Hepatocyte (in vitro differentiated cells): ENCODE results near the gene IRF2. TPM values are rescaled to one million over a fixed set of nuclear protein-coding genes. Genes with fewer than 3 reads are reported as not detected.

Experiments used
- DNase-seq: peaks from one replicate; pipeline ENCODE4 v3.0.0-alpha.2; 2016; ENCODE audit warnings: low spot score
- H2AFZ ChIP-seq: fragments of 200-600 bp; sonication (generic); 2 replicates; pipeline ENCODE4 v1.6.0; 2016; ENCODE audit warnings: antibody characterized with exemption, mild to moderate bottlenecking
- H3K27ac ChIP-seq: fragments of 200-600 bp; sonication (generic); 2 replicates; pipeline ENCODE4 v1.5.1; 2016; ENCODE audit warnings: mild to moderate bottlenecking
- H3K27me3 ChIP-seq: fragments of 200-600 bp; sonication (generic); 2 replicates; pipeline ENCODE4 v1.6.1; 2016
- H3K36me3 ChIP-seq: fragments of 200-600 bp; sonication (generic); replicated peaks from 2 replicates; pipeline ENCODE4 v1.5.1; 2016; ENCODE audit warnings: low read depth; ENCODE audit not compliant: insufficient read depth
- H3K4me1 ChIP-seq: fragments of 200-600 bp; sonication (generic); 2 replicates; pipeline ENCODE4 v1.5.1; 2016; ENCODE audit warnings: mild to moderate bottlenecking, moderate library complexity; ENCODE audit not compliant: insufficient read depth
- H3K4me2 ChIP-seq: fragments of 200-600 bp; sonication (generic); 2 replicates; pipeline ENCODE4 v1.6.0; 2016
- H3K4me3 ChIP-seq: fragments of 200-600 bp; sonication (generic); 2 replicates; pipeline ENCODE4 v1.5.1; 2016; ENCODE audit warnings: mild to moderate bottlenecking
- H3K79me2 ChIP-seq: fragments of 200-600 bp; sonication (generic); 2 replicates; pipeline ENCODE4 v1.6.0; 2017; ENCODE audit warnings: mild to moderate bottlenecking
- H3K9me2 ChIP-seq: fragments of 200-600 bp; sonication (generic); replicated peaks from 2 replicates; pipeline ENCODE4 v1.6.0; 2017; ENCODE audit warnings: mild to moderate bottlenecking; ENCODE audit not compliant: insufficient read depth
- H3K9me3 ChIP-seq: fragments of 200-600 bp; sonication (generic); 2 replicates; pipeline ENCODE4 v1.5.1; 2016; ENCODE audit warnings: low read depth, mild to moderate bottlenecking
- H4K20me1 ChIP-seq: fragments of 200-600 bp; sonication (generic); 2 replicates; pipeline ENCODE4 v1.6.0; 2016; ENCODE audit warnings: mild to moderate bottlenecking; ENCODE audit not compliant: insufficient read depth, poor library complexity, severe bottlenecking
- CTCF ChIP-seq: fragments of 200-600 bp; sonication (generic); IDR thresholded peaks from 2 replicates; pipeline ENCODE4 v1.5.1; 2016; ENCODE audit warnings: antibody characterized with exemption, mild to moderate bottlenecking; ENCODE audit not compliant: poor library complexity
- EZH2 ChIP-seq: fragments of 200-600 bp; sonication (generic); IDR thresholded peaks from 2 replicates; pipeline ENCODE4 v1.6.1; 2016; ENCODE audit warnings: antibody characterized with exemption, mild to moderate bottlenecking, borderline replicate concordance
- EZH2phosphoT487 ChIP-seq: fragments of 200-600 bp; sonication (generic); IDR thresholded peaks from one replicate; pipeline ENCODE4 v1.6.1; 2018; ENCODE audit warnings: antibody characterized with exemption, mild to moderate bottlenecking, low read depth, moderate library complexity; ENCODE audit not compliant: unreplicated experiment, severe bottlenecking
- WGBS: methylation state at CpG from one replicate; pipeline ENCODE4 v1.1.6; 2016; ENCODE audit warnings: low lambda C conversion rate; ENCODE audit errors: missing lambda C conversion rate; 5-methylcytosine and 5-hydroxymethylcytosine counted together
- polyA plus RNA-seq: library from polyadenylated mRNA; unstranded; fragments of >200 nt; fragmentation: Nextera tagmentation; extraction: Ambion mirVana; gene quantifications from 2 replicates; pipeline ENCODE4 v1.2.1, GENCODE V29; 2016
- total RNA-seq: library from RNA; depleted of rRNA; stranded (reverse); fragments of >200 nt; gene quantifications from 2 replicates; pipeline ENCODE4 v1.2.3, GENCODE V29; 2014

Gene IRF2
- total and polyA plus RNA-seq, 2 experiments from 2014 or later: 17.7 to 41.1 TPM

- Histone ChIP-seq H3K27me3 (no peaks in the 10 kb centered on the region), H4K20me1 (no peaks in the 10 kb centered on the region), H3K9me3 (no peaks in the 10 kb centered on the region), H3K27ac (no peak overlapping the region), H3K4me2 (no peak overlapping the region), H3K4me1 (no peaks in the 10 kb centered on the region), H3K4me3 (no peak overlapping the region), H3K9me2 (no peaks in the 10 kb centered on the region), H3K79me2 (no peaks in the 10 kb centered on the region), H2AFZ (no peak overlapping the region), H3K36me3 (no peaks in the 10 kb centered on the region)
- 94% methylated on average over 2 of the region's 2 CpGs for WGBS
- no peak for DNase-seq
- TF ChIP-seq EZH2phosphoT487 (no peak), EZH2 (no peak), CTCF (no peak)
Observed at GRCh38 chr4:184513802-184514120, 39.4 kb upstream of the IRF2 start.

- Histone ChIP-seq H3K79me2 (no peaks in the 10 kb centered on the region), H3K4me3 (no peak overlapping the region), H3K36me3 (no peaks in the 10 kb centered on the region), H3K4me1 (no peaks in the 10 kb centered on the region), H4K20me1 (no peaks in the 10 kb centered on the region), H3K27me3 (no peaks in the 10 kb centered on the region), H3K9me2 (no peaks in the 10 kb centered on the region), H3K27ac (no peak overlapping the region), H3K4me2 (no peak overlapping the region), H2AFZ (no peak overlapping the region), H3K9me3 (no peaks in the 10 kb centered on the region)
- no peak for TF ChIP-seq EZH2
- TF ChIP-seq CTCF: no peak
- TF ChIP-seq EZH2phosphoT487: no peak
- 93% methylated on average over 5 of the region's 5 CpGs for WGBS
- DNase-seq: no peak
Observed at GRCh38 chr4:184511156-184511555, 36.8 kb upstream of the IRF2 start.

GRCh38 chr4:184510401-184510800 lies 36.1 kb upstream of the IRF2 start:
- Histone ChIP-seq H3K79me2 (no peaks in the 10 kb centered on the region), H3K9me3 (no peaks in the 10 kb centered on the region), H3K4me3 (no peak overlapping the region), H3K4me1 (no peaks in the 10 kb centered on the region), H3K9me2 (no peaks in the 10 kb centered on the region), H3K36me3 (no peaks in the 10 kb centered on the region), H3K27ac (no peak overlapping the region), H2AFZ (no peak overlapping the region), H4K20me1 (no peaks in the 10 kb centered on the region), H3K4me2 (no peak overlapping the region), H3K27me3 (no peaks in the 10 kb centered on the region)
- no peak for DNase-seq
- no peak for TF ChIP-seq EZH2
- TF ChIP-seq CTCF: no peak
- TF ChIP-seq EZH2phosphoT487: no peak
- 94% methylated on average over 3 of the region's 3 CpGs for WGBS

GRCh38 chr4:184506527-184507121 lies 32.3 kb upstream of the IRF2 start:
- Histone ChIP-seq H3K27ac (no peak overlapping the region), H3K9me3 (no peaks in the 10 kb centered on the region)

More at GRCh38 chr4:184506527-184507121, 32.3 kb upstream of the IRF2 start:
- H3K4me1 ChIP-seq: no peaks in the 10 kb centered on the region
- no peaks in the 10 kb centered on the region for H4K20me1 ChIP-seq
- DNase-seq: no peak
- no peaks in the 10 kb centered on the region for H3K36me3 ChIP-seq
- TF ChIP-seq EZH2phosphoT487: no peak
- TF ChIP-seq CTCF: no peak
- TF ChIP-seq EZH2: no peak
- no peak overlapping the region for H3K4me2 ChIP-seq
- no peak overlapping the region for H3K4me3 ChIP-seq
- H3K27me3 ChIP-seq: no peaks in the 10 kb centered on the region
- H3K9me2 ChIP-seq: no peaks in the 10 kb centered on the region
- 93% methylated on average over 7 of the region's 7 CpGs for WGBS
- H2AFZ ChIP-seq: no peak overlapping the region
- no peaks in the 10 kb centered on the region for H3K79me2 ChIP-seq
